Naive thymus-derived CD4-positive, alpha-beta T cell (primary cell): ENCODE data around the gene STAT5B. TPM values are rescaled to one million over a fixed set of nuclear protein-coding genes. Genes with fewer than 3 reads are reported as not detected.

Source experiments
- ATAC-seq: fragments of 150-1000 bp; cut with Tn5 transposase; 2 replicates; pipeline ENCODE4 v1.10.0; 2021; ENCODE audit warnings: mild to moderate bottlenecking, moderate library complexity
- CTCF ChIA-PET: fragments of 350-600 bp; sonication (Branson Sonifier 250); formaldehyde crosslinking; loops from one replicate; lab custom pipeline; 2021; ENCODE audit warnings: antibody characterized with exemption; lab: Charles Lee
- POLR2A ChIA-PET: fragments of 350-600 bp; sonication (Branson Sonifier 250); formaldehyde crosslinking; loops from one replicate; lab custom pipeline; 2021; ENCODE audit warnings: antibody characterized with exemption, inconsistent platforms; lab: Charles Lee
- DNase-seq, 9 donors: peaks; one replicate each; pipeline versions ENCODE4 v3.0.0 to v3.0.0-alpha.2; 2020 to 2022; ENCODE audit warnings: mixed read lengths in 1 of 9
- H3K27ac ChIP-seq: one replicate; pipeline ENCODE4 v1.7.0; 2013; ENCODE audit warnings: mild to moderate bottlenecking, low read depth, low read length, moderate library complexity
- H3K27me3 ChIP-seq, 2 donors: one replicate each; pipeline ENCODE4 v1.7.0; 2013; ENCODE audit warnings: low read length in 2 of 2, mild to moderate bottlenecking in 2 of 2, moderate library complexity in 2 of 2; ENCODE audit not compliant: control insufficient read depth in 2 of 2, insufficient read depth in 2 of 2
- H3K36me3 ChIP-seq, 3 experiments: 1 replicate in 2 of 3; 2 replicates in 1 of 3; pipeline ENCODE4 v1.7.0; 2013; ENCODE audit warnings: low read length in 3 of 3, mild to moderate bottlenecking in 3 of 3, moderate library complexity in 1 of 3; ENCODE audit not compliant: insufficient read depth in 3 of 3, control insufficient read depth in 2 of 3
- H3K4me1 ChIP-seq, 2 donors: one replicate each; pipeline ENCODE4 v1.7.0; 2013; ENCODE audit warnings: low read length in 2 of 2, mild to moderate bottlenecking in 2 of 2, moderate library complexity in 1 of 2; ENCODE audit not compliant: control insufficient read depth in 2 of 2, insufficient read depth in 2 of 2
- H3K4me3 ChIP-seq: 2 replicates; pipeline ENCODE4 v1.7.0; 2013; ENCODE audit warnings: mild to moderate bottlenecking, low read length
- H3K9me3 ChIP-seq, 3 experiments: 1 replicate in 2 of 3; 2 replicates in 1 of 3; pipeline ENCODE4 v1.7.0; 2013; ENCODE audit warnings: low read length in 3 of 3; ENCODE audit not compliant: control insufficient read depth in 2 of 3
- H3K27ac Mint-ChIP-seq, 9 donors: one replicate each; pipeline ENCODE4 v1.8.0; 2020 to 2022; ENCODE audit warnings: mixed read lengths in 9 of 9, mild to moderate bottlenecking in 8 of 9, moderate library complexity in 5 of 9, inconsistent platforms in 2 of 9
- H3K27me3 Mint-ChIP-seq, 5 donors: one replicate each; pipeline ENCODE4 v1.8.0; 2021 to 2022; ENCODE audit warnings: mixed read lengths in 5 of 5, mild to moderate bottlenecking in 1 of 5
- H3K36me3 Mint-ChIP-seq, 5 donors: one replicate each; pipeline ENCODE4 v1.8.0; 2020 to 2022; ENCODE audit warnings: mixed read lengths in 5 of 5, mild to moderate bottlenecking in 3 of 5, inconsistent platforms in 1 of 5
- H3K4me1 Mint-ChIP-seq, 7 donors: one replicate each; pipeline ENCODE4 v1.8.0; 2020 to 2022; ENCODE audit warnings: mixed read lengths in 7 of 7, mild to moderate bottlenecking in 3 of 7, inconsistent platforms in 1 of 7
- H3K4me3 Mint-ChIP-seq, 10 donors: one replicate each; pipeline ENCODE4 v1.8.0; 2020 to 2022; ENCODE audit warnings: mild to moderate bottlenecking in 10 of 10, mixed read lengths in 10 of 10, moderate library complexity in 6 of 10, inconsistent platforms in 2 of 10
- H3K9me3 Mint-ChIP-seq, 11 donors: one replicate each; pipeline ENCODE4 v1.8.0; 2020 to 2022; ENCODE audit warnings: mixed read lengths in 11 of 11, mild to moderate bottlenecking in 4 of 11, inconsistent platforms in 1 of 11, moderate library complexity in 1 of 11
- intact Hi-C, 2 donors: fragments of 100-400 bp; cut with micrococcal nuclease; formaldehyde crosslinking; loops; one replicate each; pipeline ENCODE4 v1.15.1; 2023
- polyA plus RNA-seq, 2 donors: library from polyadenylated mRNA; unstranded; fragments of 300-500 nt; fragmentation: Illumina TruSeq; gene quantifications; one replicate each; pipeline ENCODE4 v1.2.3, GENCODE V29; 2021
- total RNA-seq, 6 experiments: library from RNA in 5 of 6; stranded (reverse) in 5 of 6; gene quantifications; 1 replicate in 5 of 6; 2 replicates in 1 of 6; pipeline ENCODE4 v1.2.3 and lab custom pipeline; 2021 to 2026

The STAT5B gene
- total and polyA plus RNA-seq, 7 experiments from 2014 or later = 98.0 to 192 (median 149) TPM

DNA sequence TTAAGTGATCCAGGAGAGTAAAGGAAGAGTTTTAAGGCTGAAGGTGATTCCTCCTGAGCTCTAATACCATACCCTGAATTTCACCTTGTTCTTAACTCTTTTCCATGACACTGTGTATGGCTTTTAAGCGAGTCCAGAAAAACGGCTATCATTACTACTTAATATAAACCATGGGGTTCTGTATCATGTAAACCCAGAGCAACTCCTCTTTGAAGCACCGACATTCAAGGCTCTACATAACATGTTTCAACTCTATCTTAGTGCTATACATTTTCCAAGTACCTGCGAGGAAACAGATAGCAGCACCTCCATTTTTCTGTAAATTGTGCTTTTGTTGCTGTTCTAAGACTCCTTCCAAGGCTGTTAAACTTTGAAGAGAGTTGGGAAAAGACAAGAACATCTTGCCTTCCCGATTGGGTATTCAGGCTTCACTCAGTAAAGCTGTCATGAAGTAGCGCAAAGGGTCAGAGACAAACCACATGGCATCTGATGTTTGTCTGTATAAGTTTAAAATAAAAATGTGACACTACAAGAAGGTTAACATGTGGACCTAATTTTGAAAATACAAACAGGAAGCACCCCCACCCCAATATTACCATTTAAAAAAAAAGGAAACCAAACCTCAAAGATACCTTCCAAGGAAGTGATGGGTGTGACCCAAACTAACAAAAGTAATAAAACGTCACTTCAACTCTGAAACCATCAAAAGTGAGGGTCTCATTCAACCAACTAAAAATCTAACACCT lies 3.9 kb downstream of the STAT5B start:
- POLR2A ChIA-PET = interaction anchor here (0.5 to 18.1 kb wide), 5 partner anchors 9 to 63 kb away, joined by 3 to 321 read pairs (median 5); partner anchors contain the start of gene STAT5A
- Histone ChIP-seq H3K27ac (peak overlapping the region; percentile 90), H3K4me3 (peak overlapping the region; percentile 93), H3K9me3 (no peaks in the 10 kb centered on the region), H3K4me1 (peaks cover 53 to 57% of the 10 kb centered on the region in 2 donors), H3K36me3 (peaks cover 0 to 4% (median 0%) of the 10 kb centered on the region in 3 experiments), H3K27me3 (no peaks in the 10 kb centered on the region)
- DNase-seq = peak in 7 of 9 donors; percentile 38 to 66 (median 51)
- Mint-ChIP-seq H3K27ac (peak overlapping the region; percentile 90 to 99 (median 96)), H3K36me3 (peaks cover 0 to 12% (median 4%) of the 10 kb centered on the region in 5 donors), H3K4me1 (peaks cover 50 to 84% (median 74%) of the 10 kb centered on the region in 7 donors), H3K4me3 (peak overlapping the region; percentile 69 to 100 (median 92)), H3K9me3 (peaks cover 0 to 2% (median 0%) of the 10 kb centered on the region in 11 donors), H3K27me3 (no peaks in the 10 kb centered on the region)
- ATAC-seq = peak; percentile 9
- intact Hi-C loops = loop anchor here (1.0 to 2.0 kb wide), 4 partner anchors 13 to 50 kb away; partner anchors contain the start of gene STAT5A (in 1 of the 2)
- CTCF ChIA-PET = interaction anchor here (1.1 kb wide), 1 partner anchor 24 kb away, joined by 4 read pairs; no protein-coding TSS in a partner anchor

DNA sequence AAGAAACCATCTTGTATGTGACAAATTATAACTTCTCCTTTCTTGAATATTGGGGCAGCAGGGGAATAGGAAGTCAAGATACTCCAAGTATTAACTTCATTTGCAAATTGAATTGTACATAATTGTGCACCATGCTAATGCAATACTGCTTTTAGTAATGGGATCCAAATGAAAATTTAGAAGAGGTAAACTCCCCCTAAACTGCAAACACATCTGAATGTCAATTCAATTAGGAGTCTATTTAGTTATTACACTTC lies 4.5 kb downstream of the STAT5B start:
- ATAC-seq (no peak), DNase-seq (no peak)
- POLR2A ChIA-PET = interaction anchor here (1.5 to 18.1 kb wide), 3 partner anchors 13 to 22 kb away, joined by 5 to 321 read pairs (median 193); partner anchors contain the start of gene STAT5A
- Mint-ChIP-seq H3K4me1 (peaks cover 45 to 86% (median 73%) of the 10 kb centered on the region in 7 donors), H3K4me3 (peak overlapping the region in 9 of 10 donors; percentile 81 to 100 (median 95)), H3K36me3 (peaks cover 0 to 15% (median 4%) of the 10 kb centered on the region in 5 donors), H3K9me3 (peaks cover 0 to 2% (median 0%) of the 10 kb centered on the region in 11 donors), H3K27ac (peak overlapping the region; percentile 90 to 99 (median 96)), H3K27me3 (no peaks in the 10 kb centered on the region)
- Histone ChIP-seq H3K4me3 (peak overlapping the region; percentile 93), H3K36me3 (peaks cover 0 to 4% (median 0%) of the 10 kb centered on the region in 3 experiments), H3K27me3 (no peaks in the 10 kb centered on the region), H3K4me1 (peaks cover 52 to 59% of the 10 kb centered on the region in 2 donors), H3K27ac (peak overlapping the region; percentile 90), H3K9me3 (no peaks in the 10 kb centered on the region)
- intact Hi-C loops = loop anchor here (1.0 to 2.0 kb wide), 4 partner anchors 12 to 49 kb away; partner anchors contain the start of gene STAT5A (in 1 of the 2)
- CTCF ChIA-PET = interaction anchor here (1.1 kb wide), 1 partner anchor 23 kb away, joined by 4 read pairs; no protein-coding TSS in a partner anchor

DNA sequence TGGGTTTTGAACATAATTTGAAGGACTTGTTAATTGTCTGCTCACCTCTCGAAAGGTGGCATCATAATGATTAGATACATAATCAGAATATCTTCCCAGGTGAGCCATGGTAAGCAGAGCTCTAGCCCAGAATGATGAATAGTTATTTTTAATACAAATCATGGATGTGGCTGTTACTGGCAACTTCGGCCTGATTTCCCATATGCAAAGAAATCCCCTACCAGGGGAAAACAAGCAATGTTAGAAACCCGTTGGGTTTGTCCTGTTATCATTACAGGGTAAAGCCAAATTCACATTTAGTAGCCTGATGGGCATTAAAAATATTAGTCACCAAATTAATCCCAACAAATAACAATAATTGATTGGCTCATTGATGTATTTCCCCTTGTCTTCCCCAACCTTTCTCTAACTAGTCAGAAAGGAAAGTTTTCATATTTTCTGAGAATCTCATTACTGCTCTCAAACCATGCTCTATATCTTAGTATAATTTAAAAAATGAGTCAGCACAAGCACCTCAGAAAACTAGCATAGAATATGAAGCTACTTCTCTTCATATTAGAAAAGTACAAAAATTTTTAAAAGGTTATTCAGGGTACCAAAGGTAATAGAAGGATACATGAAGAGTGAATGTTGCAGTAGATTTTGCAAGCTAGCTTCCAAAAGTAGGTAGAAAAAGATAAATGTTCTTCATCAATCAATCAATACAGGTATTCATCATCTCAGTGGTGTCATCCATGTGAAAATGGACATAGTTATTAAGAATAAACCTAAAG lies 5.0 kb downstream of the STAT5B start:
- intact Hi-C loops = no loop called here
- ATAC-seq (no peak), DNase-seq (no peak)
- H3K9me3 ChIP-seq = no peaks in the 10 kb centered on the region
- peaks cover 0 to 4% (median 0%) of the 10 kb centered on the region in 3 experiments for H3K36me3 ChIP-seq
- H3K27ac ChIP-seq = peak overlapping the region; percentile 90
- H3K9me3 Mint-ChIP-seq = peaks cover 0 to 2% (median 0%) of the 10 kb centered on the region in 11 donors
- CTCF ChIA-PET = interaction anchor here (1.1 to 3.0 kb wide), 2 partner anchors 23 to 49 kb away, joined by 4 to 8 read pairs; no protein-coding TSS in a partner anchor
- no peaks in the 10 kb centered on the region for H3K27me3 Mint-ChIP-seq
- peak overlapping the region; percentile 90 to 99 (median 96) for H3K27ac Mint-ChIP-seq
- H3K4me3 Mint-ChIP-seq = peak overlapping the region in 9 of 10 donors; percentile 81 to 100 (median 95)
- peaks cover 0 to 18% (median 4%) of the 10 kb centered on the region in 5 donors for H3K36me3 Mint-ChIP-seq
- H3K4me1 Mint-ChIP-seq = peaks cover 49 to 91% (median 79%) of the 10 kb centered on the region in 7 donors
- H3K27me3 ChIP-seq = no peaks in the 10 kb centered on the region
- H3K4me3 ChIP-seq = no peak overlapping the region
- peaks cover 54 to 63% of the 10 kb centered on the region in 2 donors for H3K4me1 ChIP-seq
- POLR2A ChIA-PET = interaction anchor here (0.6 to 18.1 kb wide), 6 partner anchors 10 to 504 kb away, joined by 3 to 321 read pairs (median 5); partner anchors contain the start of gene STAT5A

DNA sequence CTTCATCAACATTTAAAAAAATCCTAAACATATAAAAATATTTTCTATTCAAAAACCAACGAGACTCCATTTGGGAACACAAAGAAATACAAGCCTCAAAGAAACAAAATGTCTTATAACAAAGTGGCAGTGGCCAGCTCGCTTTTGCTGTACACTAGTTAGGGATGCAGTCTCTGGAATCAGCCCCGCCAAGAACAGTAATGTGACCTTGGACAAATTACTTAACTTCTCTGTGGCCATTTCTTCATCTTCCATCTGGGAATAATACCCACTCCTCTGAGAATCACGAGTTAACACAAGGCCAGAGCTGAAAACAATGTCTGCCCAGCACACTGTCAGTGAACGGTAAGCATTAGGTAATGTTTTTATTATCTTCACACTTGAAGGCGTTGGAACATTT lies 5.6 kb downstream of the STAT5B start:
- H3K4me1 Mint-ChIP-seq = peaks cover 49 to 90% (median 82%) of the 10 kb centered on the region in 7 donors
- H3K4me1 ChIP-seq = peaks cover 54 to 63% of the 10 kb centered on the region in 2 donors

DNA sequence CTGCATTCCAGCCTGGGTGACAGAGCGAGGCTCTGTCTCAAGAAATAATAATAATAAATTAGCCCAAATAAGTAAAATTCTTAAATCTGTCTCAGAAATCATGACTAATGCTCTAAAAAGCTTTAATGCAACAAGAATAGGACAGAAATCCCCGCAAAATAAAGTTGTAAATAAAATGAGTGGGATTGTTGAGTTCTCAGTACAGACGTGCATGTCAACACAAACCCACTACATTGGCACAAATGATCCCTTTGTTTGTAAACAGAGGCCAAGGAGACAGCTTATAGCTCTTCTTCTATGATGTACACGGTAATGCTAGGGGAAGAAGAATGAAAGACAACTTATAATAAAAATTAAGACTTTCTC lies 6.0 kb downstream of the STAT5B start:
- H3K9me3 ChIP-seq = no peaks in the 10 kb centered on the region
- POLR2A ChIA-PET = interaction anchor here (0.6 to 18.1 kb wide), 6 partner anchors 10 to 1215 kb away, joined by 3 to 321 read pairs (median 4); partner anchors contain the start of gene STAT5A
- CTCF ChIA-PET = interaction anchor here (0.7 to 3.0 kb wide), 3 partner anchors 20 to 48 kb away, joined by 3 to 8 read pairs (median 7); no protein-coding TSS in a partner anchor
- no peaks in the 10 kb centered on the region for H3K36me3 ChIP-seq
- Mint-ChIP-seq H3K27me3 (no peaks in the 10 kb centered on the region), H3K27ac (peak overlapping the region in 8 of 9 donors; percentile 80 to 99 (median 90)), H3K9me3 (peaks cover 0 to 6% (median 0%) of the 10 kb centered on the region in 11 donors), H3K4me3 (peak overlapping the region in 9 of 10 donors; percentile 33 to 100 (median 42)), H3K4me1 (peaks cover 47 to 88% (median 80%) of the 10 kb centered on the region in 7 donors), H3K36me3 (peaks cover 0 to 19% (median 5%) of the 10 kb centered on the region in 5 donors)
- peak overlapping the region; percentile 55 for H3K27ac ChIP-seq
- DNase-seq = no peak
- intact Hi-C loops = no loop called here
- no peak for ATAC-seq
- peaks cover 54 to 63% of the 10 kb centered on the region in 2 donors for H3K4me1 ChIP-seq
- H3K27me3 ChIP-seq = no peaks in the 10 kb centered on the region
- H3K4me3 ChIP-seq = no peak overlapping the region

More for the DNA sequence above, 5.6 kb downstream of the STAT5B start:
- Histone ChIP-seq H3K36me3 (peaks cover 0 to 2% (median 0%) of the 10 kb centered on the region in 3 experiments), H3K27ac (peak overlapping the region; percentile 90), H3K27me3 (no peaks in the 10 kb centered on the region), H3K4me3 (no peak overlapping the region), H3K9me3 (no peaks in the 10 kb centered on the region)
- Mint-ChIP-seq H3K4me3 (peak overlapping the region in 8 of 10 donors; percentile 6 to 100 (median 40)), H3K27me3 (no peaks in the 10 kb centered on the region), H3K9me3 (peaks cover 0 to 2% (median 0%) of the 10 kb centered on the region in 11 donors), H3K27ac (peak overlapping the region; percentile 90 to 99 (median 96)), H3K36me3 (peaks cover 0 to 20% (median 4%) of the 10 kb centered on the region in 5 donors)
- no peak for ATAC-seq
- DNase-seq = no peak
- POLR2A ChIA-PET = interaction anchor here (1.0 to 18.1 kb wide), 4 partner anchors 10 to 47 kb away, joined by 3 to 321 read pairs (median 98); partner anchors contain the start of gene STAT5A
- intact Hi-C loops = no loop called here
- CTCF ChIA-PET = interaction anchor here (0.7 to 3.0 kb wide), 2 partner anchors 46 to 48 kb away, joined by 3 to 8 read pairs; no protein-coding TSS in a partner anchor
